Hepatocyte (in vitro differentiated cells): ENCODE data around the gene SRRM3.

Source experiments
- EZH2 ChIP-seq: fragments of 200-600 bp; sonication (generic); IDR thresholded peaks from 2 replicates; pipeline ENCODE4 v1.6.1; 2016; ENCODE audit warnings: antibody characterized with exemption, mild to moderate bottlenecking, borderline replicate concordance
- TF ChIP-seq, protein P1 (sequence below): fragments of 200-600 bp; sonication (generic); IDR thresholded peaks from 2 replicates; pipeline ENCODE4 v1.5.1; 2016; ENCODE audit warnings: antibody characterized with exemption, mild to moderate bottlenecking; ENCODE audit not compliant: poor library complexity

DNA sequence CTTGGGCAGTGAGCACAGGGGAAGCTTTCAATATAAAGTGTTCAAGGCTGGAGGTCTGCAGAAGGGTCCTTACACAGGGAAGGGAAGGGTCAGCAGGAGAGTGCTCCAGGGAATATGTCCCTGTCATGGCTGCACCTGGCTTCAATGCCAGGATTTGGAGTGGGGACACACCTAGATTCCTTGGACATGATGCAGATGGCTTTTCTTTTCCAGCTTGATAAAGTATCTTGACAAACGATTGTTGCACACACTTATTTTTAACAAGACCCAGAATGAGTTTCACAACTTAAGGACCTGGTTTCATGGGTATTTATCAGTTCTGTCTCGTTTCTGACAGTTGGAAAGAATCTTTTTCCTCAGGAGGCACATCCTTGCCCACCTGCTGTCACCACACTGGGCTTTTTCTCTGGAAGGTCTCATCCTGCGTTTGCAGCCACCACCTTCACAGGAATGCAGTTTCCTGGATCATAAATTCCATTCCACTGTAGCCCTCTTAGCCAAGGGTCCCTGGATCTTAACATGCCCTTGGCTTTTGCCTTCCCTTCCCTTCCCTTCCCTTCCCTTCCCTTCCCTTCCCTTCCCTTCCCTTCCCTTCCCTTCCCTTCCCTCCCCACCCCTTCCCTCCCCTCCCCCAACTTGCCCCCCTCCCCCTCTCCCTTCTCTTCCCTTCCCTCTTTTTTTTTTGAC is 21.7 kb downstream of the SRRM3 start:
- TF ChIP-seq, protein P1, sequence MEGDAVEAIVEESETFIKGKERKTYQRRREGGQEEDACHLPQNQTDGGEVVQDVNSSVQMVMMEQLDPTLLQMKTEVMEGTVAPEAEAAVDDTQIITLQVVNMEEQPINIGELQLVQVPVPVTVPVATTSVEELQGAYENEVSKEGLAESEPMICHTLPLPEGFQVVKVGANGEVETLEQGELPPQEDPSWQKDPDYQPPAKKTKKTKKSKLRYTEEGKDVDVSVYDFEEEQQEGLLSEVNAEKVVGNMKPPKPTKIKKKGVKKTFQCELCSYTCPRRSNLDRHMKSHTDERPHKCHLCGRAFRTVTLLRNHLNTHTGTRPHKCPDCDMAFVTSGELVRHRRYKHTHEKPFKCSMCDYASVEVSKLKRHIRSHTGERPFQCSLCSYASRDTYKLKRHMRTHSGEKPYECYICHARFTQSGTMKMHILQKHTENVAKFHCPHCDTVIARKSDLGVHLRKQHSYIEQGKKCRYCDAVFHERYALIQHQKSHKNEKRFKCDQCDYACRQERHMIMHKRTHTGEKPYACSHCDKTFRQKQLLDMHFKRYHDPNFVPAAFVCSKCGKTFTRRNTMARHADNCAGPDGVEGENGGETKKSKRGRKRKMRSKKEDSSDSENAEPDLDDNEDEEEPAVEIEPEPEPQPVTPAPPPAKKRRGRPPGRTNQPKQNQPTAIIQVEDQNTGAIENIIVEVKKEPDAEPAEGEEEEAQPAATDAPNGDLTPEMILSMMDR, result no peak
- no peak for TF ChIP-seq EZH2
